Panc1 (cell line): ENCODE results near the gene ZNF497.

ENCODE experiments used
- CTCF ChIP-seq: fragments of 450-650 bp; IDR thresholded peaks from 2 replicates; pipeline ENCODE4 v1.5.1; 2017; ENCODE audit warnings: mild to moderate bottlenecking
- POLR2AphosphoS5 ChIP-seq: IDR thresholded peaks from 2 replicates; pipeline ENCODE4 v1.6.1; 2012; ENCODE audit warnings: mild to moderate bottlenecking, low read depth, low read length, moderate library complexity

GRCh38 chr19:58319241-58319640 is 43.3 kb downstream of the ZNF497 start:
- TF ChIP-seq CTCF (no peak), POLR2AphosphoS5 (no peak)
